T-helper 2 cell (primary cell): ENCODE results near the gene AJAP1.

Source experiments
- DNase-seq, 5 experiments: peaks; one replicate each; pipeline versions ENCODE4 v3.0.0 to v3.0.0-alpha.2; 2012 to 2022

AJAP1 gene

DNA sequence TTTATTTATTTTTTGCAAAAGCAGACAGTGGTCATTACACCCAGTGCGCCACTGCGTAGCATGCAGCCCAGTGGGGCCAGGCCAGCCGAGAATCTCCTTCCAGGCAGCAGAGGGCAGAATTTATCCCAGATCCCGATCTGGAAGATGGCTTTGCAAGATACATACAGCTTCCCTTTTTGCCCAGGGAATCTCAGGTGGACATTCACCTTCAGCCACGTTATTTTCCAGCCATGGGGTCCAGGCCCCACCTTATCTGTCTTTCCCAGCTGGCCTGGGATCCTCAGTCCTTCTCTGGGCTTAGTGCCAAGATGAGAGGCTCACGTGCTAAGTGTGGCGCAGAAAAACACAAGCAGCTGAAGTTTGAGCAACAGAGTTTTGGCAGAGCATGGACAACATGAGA is 123.6 kb downstream of the AJAP1 start:
- no peak for DNase-seq

DNA sequence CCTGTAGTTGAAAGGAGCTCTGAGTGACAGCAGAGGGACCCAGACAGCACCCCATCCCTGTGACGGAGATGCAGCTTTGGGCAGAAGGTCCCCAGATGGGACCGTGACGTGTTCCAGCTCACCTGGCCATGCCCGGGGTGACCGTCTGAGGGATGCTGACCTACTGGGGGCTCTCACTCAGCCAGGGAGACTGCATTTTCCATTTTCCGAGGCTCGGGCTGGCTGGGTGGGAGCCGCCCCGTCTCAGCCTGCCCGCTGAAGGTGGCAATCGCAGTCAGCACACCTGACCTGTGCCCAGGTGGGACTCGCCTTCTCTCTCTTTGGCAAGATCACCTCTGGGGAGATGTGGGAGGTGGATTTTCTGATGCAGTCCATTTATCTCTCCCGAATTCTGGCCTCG is 127.2 kb downstream of the AJAP1 start:
- no peak for DNase-seq

DNA sequence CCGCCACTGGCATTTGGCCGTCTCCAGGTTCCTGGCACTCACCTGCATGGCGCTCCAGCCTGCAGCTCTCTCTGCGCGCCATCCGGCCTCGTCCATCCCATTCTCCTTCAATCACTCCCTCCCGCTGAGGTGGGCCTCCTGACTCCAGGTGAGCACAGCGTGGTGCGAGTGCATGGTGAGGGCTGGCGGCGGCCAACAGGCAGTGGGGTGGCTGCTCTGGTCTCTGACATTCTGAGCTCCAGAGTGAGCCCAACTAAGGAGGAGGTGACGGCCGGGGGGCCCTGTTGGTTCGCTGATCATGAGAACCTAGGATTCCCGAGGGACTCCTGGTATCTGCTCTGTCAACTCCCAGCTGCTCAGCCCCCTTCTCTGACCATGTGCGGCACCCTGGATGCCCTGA is 130.4 kb downstream of the AJAP1 start:
- no peak for DNase-seq

DNA sequence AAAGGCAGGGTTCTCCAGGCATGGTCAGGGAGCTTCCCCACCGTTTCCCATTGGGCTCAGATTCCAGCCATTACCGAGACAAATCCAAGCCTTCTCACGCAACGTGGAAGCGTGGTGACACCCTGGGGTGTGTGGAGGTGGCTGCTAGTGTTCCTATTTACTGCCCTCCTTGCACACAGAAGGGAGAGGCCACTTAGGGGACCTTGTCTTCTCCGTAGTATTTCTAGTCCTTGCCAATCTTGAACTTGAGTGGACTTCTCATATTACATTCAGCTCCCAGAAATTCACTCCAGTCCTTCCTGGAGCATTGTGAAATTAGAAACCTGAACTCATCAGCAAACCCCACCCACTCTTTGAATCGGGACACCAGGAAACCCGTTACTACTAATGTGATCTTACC is 131.6 kb downstream of the AJAP1 start:
- DNase-seq, result no peak

DNA sequence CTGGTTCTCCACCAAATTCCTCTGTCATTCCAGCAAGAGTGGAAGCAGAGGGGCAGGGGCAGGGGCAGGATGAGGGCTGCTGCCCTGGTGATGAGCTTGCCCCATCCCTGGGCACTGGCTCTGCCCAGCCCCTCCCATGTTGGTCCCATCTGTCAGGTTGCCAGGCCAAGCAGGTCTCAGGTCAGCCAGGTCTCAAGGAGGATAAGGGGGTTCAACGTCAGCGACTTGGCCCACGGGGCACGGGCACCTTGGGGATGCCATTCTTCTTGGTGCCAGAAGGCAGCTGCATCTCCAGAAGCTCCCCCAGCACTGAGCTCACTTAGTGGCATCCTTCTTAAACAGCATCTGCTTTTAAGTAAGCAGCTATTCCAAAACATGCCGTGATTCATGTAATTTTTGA is 133.1 kb downstream of the AJAP1 start:
- DNase-seq, result no peak

DNA sequence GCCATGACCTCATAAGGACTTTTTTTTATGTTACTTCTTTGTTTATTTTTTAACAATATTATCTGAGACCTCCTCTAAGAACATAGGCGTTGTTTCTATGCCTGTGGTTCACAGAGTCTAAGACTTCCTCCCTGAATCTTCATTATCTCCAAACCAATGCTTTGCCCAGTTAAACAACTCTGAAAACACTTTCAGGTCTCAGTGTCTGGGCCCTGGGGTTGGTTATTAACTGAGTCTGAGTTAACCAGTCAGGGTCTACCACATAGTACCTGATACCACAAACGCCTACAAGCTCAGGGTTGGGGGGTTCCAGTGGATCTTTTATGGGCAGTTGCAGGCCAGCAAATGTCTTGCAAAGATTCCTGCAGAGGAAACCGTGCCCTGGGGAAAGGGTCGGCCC is 138.2 kb downstream of the AJAP1 start:
- DNase-seq, result no peak

DNA sequence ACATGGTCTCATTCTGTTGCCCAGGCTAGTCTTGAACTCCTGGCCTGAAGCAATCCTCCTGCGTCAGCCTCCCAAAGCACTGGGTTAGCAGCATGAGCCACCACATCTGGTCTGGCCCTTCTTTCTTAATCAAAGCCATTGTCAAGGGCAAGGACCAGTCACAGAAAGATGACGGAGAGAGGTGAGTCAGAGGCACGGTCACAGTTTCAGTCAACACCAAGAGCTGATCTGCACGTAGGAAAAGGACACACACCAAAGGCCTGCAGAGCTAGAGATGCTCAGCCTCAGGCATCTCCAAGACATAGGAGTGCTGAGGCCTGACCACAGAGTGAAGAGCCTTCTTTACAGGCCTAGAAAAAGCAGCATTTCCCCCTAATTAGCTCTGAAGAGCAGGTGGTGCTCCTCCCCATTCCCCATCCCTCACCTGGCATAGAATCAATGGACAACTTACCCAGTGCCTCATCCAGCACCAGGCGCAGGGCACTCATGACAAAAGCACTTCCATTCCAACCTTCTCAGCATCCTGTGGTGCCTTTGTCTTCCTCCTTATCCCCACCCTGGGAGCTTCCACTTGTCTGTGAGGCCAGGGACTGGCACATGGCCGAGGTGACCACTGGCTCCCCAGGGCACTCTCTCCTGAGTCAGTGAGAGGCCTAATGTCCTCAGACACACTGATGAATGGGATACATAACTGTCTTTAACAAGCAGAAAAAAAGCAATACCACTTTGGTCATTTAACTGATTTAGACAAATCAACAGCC is 139.8 kb downstream of the AJAP1 start:
- no peak for DNase-seq

DNA sequence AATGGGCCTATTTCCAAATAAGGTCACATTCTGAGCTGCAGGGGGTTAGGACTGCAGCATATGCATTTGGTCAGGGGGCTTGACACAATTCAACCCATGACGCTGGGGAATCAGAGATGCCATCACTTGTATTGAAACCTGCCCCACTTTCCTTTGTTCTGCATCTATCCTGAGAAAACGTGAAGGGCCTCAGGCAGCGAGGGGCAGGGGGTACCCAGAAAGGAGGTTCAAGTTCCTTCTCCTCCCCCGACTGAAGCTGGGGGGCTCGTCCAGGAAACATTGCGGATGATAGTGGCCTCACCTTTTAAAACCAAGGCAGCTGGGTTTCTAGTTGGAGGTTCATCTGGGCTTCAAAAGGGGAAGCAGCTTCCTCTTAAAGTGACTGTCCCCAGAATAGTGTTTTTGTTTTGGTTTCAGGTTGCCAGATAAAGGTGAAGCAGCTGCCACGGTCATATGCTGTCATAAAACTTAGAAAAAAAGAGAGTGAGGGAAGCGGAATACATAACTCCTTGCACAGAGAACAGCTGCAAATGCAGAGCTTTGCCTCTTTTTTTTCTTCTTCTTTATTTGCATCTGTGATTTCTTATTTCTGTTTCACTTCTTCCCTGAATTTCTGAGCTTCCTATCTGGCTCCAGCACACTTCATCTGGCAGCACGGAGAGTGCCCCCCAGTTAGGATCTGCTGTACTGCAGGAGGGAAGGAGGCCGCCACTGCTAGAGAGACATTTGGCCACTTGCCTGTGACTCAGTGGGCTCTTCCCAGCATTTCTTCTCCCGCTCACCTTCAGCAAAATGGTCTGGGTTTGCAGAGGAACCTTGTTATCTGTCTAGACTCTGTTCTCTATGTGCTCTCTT is 142.0 kb downstream of the AJAP1 start:
- no peak for DNase-seq

DNA sequence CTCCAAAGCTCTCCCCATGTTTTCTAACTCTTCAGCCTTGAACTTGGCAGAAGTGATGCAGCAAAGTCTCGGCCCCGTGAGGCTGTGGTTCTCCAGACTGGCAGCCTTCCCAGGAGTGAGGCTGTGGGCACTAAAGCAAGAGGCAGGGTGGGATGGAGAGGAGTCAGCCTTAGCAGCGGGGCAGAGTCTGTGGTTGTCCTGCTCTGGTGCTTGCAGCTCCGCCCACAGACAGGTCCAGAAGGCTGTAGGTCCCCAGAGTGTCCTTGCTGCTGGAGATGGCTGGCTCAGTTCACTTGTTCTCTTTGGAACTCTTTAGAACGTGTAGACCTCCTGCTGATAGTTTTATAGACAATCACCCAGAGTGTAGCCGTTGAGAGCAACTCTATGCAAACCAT is 142.6 kb downstream of the AJAP1 start:
- DNase-seq, result no peak

DNA sequence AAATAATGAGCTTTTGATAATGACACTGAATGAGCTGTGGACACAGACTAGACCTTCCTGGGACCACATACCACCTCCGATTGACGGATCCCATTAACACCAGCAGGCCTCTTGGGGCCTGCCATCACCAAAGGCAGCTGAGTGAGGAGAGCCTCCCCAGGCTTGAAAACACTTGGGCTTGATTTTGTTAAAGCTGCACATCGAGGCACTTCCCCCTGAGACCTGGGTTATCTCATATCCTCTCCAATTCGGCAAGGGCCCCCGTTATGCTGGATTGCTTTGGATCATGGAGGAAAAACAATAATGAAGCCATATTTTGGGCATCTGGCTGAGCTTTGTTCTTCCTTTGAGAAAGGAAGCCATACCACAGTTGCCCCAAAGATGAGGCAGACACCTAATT is 143.0 kb downstream of the AJAP1 start:
- no peak for DNase-seq

DNA sequence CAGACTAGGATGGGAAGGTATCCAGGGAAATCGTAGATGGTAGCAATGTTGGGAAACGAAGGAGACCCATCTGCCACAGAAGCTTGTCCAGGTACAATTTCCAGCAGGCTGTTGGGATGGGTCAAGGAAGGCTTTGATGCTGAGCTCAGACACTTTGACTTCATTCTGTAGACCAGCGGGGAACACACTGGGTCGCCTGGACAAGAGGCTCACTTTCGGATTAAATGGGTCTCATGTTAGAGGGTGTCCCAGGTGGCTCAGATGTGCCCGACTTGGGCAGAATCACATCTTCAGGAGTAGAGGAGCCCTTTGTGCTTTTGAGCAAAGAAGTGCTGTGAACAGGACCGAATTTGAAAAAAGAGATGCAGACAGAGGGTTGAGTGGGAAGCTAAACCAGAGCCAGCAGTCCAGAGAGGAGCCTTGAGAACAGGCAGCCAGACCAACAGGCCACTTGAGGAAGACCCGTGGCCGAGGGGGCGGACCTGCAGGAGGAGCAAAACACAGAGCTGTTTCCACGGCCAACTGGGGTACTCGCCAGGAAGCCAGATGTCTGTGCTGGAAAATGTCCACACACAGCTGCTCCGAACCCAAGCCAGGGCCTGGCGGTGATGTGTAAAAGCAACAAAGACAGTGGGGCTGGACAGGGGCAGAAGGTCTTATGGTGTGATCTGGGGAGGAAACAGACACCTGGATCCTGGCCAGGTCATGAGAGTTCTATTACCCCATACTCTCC is 146.9 kb downstream of the AJAP1 start:
- DNase-seq, result no peak

DNA sequence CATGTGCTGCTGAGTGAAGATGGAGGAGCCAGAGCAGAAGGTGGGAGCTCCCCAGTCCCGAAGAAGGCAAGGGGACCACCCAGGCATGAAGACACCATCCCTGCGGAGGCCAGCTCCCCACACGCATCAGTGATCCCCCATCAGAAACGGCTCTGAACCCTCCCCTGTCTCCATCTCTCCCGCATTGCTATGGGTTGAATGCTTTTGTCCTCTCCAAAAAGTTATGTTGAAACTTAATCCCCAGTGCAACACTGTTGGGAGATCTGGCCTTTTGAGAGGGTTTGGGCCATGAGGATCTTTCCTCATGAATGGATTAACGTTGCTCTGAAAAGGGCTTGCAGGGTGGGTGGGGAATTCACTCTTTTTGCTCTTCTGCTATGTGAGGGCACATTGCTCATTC is 147.6 kb downstream of the AJAP1 start:
- DNase-seq, result no peak

DNA sequence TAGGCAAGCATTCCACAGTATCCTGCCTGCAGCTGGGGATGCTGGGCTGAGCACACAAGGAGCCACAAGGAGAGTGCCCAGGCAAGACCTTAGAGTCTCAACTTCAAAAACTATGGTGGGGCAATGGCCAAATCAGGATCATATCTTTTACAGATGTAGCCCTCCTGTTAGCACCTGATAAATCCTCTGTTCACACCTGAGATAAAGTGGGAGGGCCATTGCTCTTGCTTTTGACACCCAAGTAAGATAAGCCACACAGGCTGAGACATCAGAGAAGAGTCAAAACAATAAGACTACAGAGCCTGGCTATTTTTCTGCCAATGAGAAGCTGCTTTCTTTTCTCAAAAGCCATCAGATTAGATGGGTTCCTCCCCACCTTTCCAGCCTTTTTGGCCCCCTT is 148.9 kb downstream of the AJAP1 start:
- DNase-seq, result no peak

DNA sequence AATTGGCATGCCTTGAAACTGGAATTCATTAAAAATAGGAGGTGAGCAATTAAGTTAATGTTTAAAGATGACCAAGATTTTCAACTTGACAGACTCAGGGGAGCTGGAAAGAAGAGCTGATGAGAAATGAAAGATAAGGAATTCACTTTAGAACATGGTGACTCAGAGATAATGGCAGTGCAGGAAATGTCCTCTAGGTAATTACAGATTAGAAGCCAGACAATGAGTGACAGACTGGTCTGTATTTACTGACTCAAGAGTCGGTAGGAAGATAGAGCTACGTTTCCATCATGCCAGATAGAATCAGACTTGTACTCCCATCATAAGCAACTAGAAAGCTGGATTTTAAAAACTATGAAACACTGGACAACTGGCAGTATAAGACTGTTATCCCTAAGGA is 151.6 kb downstream of the AJAP1 start:
- DNase-seq, result no peak

DNA sequence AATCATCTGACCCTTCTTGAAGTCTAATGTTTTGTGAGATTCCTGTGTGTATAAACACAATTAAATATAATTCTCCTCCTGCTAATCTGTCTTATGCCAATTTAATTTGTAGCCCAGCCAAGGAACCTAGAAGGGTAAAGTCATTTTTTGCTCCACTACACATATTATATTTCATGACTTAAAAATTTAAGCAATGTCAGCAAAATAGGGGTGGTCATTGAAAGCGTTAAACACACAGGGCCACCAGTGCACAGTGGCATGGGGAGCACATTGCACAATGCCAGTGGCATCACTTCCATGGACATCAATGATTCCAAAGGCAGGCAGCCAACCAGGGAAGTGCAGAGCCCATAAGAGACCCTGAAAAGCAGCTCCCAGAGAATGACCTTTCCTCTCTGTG is 166.1 kb downstream of the AJAP1 start:
- no peak for DNase-seq

DNA sequence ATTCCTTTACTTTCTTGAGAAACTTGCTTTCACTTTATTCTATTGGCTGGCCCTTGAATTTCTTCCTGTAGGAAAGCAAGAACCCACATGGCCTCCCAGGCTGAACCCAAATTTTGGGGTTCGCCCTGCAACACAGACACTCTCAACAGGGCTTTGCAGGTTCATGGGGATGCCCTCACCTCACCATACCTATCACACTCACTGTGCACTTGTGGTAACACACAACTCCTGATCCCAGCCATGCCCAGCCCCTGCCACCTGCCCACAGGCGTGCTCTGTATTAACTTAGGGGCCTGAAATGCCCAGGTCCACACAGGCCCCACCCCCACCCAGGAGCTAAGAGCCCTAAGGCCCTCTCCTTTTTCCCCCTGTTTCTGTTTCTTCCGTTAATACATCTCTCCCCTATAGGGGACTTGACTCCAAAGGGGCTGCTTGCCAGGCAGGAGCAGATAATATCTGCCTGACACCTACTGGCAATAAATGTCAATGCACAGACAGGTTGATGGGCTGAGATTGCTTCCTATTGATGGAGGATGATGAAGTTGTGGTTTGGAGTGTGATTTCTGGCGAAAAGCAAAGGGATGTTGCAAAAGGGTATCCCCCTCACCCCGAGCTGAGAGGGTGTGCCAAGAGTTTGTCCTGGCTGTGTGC is 171.5 kb downstream of the AJAP1 start:
- DNase-seq, result peak in 1 of 5 experiments; percentile 8

DNA sequence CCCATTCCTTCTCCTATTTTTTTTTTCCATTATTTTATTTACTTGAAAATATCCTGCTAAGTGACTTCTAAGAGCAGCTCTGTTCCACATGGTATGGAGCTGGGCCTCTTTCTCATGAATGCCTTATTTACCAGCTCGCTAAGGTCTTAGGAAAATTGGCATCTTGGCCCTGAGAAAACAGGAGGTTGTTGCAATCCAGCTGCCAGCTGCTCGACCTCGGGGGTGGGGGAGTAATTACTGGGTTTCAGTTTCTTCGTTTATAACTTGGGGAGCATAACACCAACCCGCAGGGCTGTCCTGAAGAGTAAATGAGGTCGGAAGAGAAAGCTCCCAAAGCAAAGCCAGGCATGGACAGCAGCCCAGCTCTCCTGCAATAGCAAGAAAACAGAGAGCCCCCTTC is 176.3 kb downstream of the AJAP1 start:
- DNase-seq, result no peak

DNA sequence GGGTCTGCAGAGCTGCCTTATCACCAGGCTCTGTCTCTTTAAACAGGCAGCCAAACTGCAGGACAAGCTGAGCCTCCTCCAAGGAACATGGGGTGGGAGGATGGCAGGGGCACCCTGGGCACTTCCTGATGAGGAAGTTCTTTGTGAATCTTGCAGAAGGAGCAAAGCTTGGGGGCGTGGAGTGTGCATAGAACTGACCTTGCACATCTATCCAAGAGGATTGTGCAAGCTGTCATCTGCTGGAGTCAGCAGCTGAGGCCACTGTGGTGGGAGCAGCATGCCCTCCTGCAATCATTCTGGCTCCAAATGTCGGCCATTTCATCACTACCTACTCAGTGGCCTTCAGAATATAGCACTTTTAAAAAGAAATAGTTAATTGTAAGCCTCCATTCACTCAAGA is 182.2 kb downstream of the AJAP1 start:
- no peak for DNase-seq

DNA sequence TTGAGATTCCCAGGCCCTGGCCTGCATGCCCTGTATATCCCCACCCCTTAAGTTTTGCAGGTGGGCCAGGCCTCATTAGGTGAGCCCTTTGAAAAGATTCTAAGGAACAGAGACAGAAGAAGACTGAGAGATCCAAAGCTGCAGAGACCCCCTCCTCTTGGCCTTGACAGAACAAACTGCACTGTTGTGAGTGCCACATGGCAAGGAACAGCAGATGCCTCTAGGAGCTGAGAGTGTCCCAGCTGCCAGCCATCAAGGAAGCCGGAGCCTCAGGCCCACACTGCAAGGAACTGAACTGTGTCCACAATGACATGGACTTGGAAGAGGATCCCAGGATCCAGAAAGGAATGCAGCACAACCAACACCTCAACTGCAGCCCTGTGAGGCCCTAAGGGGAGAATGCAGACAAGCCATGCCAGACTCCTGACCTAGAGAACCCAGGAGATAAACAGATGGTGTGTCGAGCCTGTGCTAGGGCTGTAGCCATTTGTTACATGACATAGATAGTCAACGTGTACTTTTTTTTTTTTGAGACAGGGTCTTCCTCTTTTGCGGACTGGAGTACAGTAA is 182.7 kb downstream of the AJAP1 start:
- no peak for DNase-seq

DNA sequence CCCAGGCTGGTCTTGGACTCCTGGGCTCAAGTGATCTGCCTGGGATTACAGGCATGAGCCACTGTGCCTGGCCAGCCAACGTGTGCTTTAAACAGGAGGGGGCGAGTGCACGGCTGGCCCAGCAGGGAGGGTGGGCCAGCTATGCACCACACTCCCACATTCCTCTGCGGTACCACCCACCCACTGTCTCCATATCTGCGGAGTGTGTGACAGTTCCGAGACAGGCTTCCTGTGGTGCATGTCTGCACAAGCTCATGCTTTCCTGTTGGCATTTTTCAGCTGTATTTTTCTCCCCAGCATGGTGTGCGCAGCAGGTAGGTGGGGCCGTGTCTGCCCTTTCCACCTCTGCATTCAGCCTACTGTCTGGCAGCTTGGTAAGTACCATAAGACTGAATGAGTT is 183.3 kb downstream of the AJAP1 start:
- DNase-seq, result no peak

DNA sequence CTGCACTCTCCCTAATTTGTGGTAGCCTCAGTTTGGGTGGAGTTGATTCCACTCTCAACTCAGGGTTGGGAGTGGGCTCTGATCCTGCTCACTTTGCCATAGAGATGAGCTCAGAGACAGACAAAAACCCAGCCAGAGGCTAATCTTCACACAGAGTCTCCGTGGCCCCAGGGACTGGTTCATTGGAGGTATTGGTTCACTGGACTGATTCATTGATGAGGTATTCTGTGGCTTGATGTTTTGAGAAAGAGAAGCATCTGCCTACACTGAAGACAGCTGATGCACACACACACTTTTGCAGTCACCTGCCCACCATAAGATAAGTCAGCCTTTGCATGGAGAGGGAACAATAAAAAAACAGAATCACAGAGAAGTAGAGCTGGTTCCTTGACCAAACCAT is 183.8 kb downstream of the AJAP1 start:
- no peak for DNase-seq
